GM19023 (cell line): ENCODE results near the gene IL11.

Source experiments
- ATAC-seq: cut with Tn5 transposase; IDR thresholded peaks from one replicate; pipeline ENCODE4 v1.9.1; 2021; ENCODE audit warnings: mild to moderate bottlenecking, moderate library complexity; ENCODE audit not compliant: unreplicated experiment

IL11 gene

GRCh38 chr19:55353803-55354697 is 16.2 kb downstream of the IL11 start:
- no peak for ATAC-seq

GRCh38 chr19:55353356-55353802 is 16.9 kb downstream of the IL11 start:
- ATAC-seq, result no peak

GRCh38 chr19:55352549-55353145 is 17.6 kb downstream of the IL11 start:
- no peak for ATAC-seq

- ATAC-seq, result no peak
Observed at GRCh38 chr19:55352040-55352439, 18.2 kb downstream of the IL11 start.

GRCh38 chr19:55350620-55351315 is 19.5 kb downstream of the IL11 start:
- ATAC-seq, result no peak

GRCh38 chr19:55348317-55349034 is 21.8 kb downstream of the IL11 start:
- no peak for ATAC-seq

GRCh38 chr19:55347442-55348009 is 22.7 kb downstream of the IL11 start:
- ATAC-seq, result no peak

- ATAC-seq, result no peak
Observed at GRCh38 chr19:55346725-55347441, 23.4 kb downstream of the IL11 start.

GRCh38 chr19:55345818-55346724 is 24.2 kb downstream of the IL11 start:
- no peak for ATAC-seq

- ATAC-seq, result no peak
Observed at GRCh38 chr19:55345101-55345817, 25.0 kb downstream of the IL11 start.

GRCh38 chr19:55344444-55344843 is 25.8 kb downstream of the IL11 start:
- no peak for ATAC-seq

GRCh38 chr19:55341595-55342531 is 28.4 kb downstream of the IL11 start:
- no peak for ATAC-seq

GRCh38 chr19:55341171-55341588 is 29.1 kb downstream of the IL11 start:
- ATAC-seq, result no peak

- no peak for ATAC-seq
Observed at GRCh38 chr19:55340784-55341147, 29.5 kb downstream of the IL11 start.

GRCh38 chr19:55339889-55340783 is 30.1 kb downstream of the IL11 start:
- ATAC-seq, result no peak
